CD4-positive, alpha-beta memory T cell (primary cell): ENCODE results near the gene POLDIP2. TPM values are rescaled to one million over a fixed set of nuclear protein-coding genes. Genes with fewer than 3 reads are reported as not detected.
A peak's percentile ranks its signal among the peaks of the same experiment; 100 is the strongest.

Experiments used
- CTCF ChIA-PET: fragments of 350-600 bp; sonication (Branson Sonifier 250); formaldehyde crosslinking; loops from one replicate; lab custom pipeline; 2021; ENCODE audit warnings: inconsistent platforms; ENCODE audit not compliant: partially characterized antibody; lab: Charles Lee
- POLR2A ChIA-PET: fragments of 350-600 bp; sonication (Branson Sonifier 250); formaldehyde crosslinking; loops from one replicate; lab custom pipeline; 2021; ENCODE audit not compliant: partially characterized antibody; lab: Charles Lee
- DNase-seq, 5 donors: peaks; one replicate each; pipeline versions ENCODE4 v3.0.0 to v3.0.0-alpha.2; 2020 to 2022; ENCODE audit warnings: mixed read lengths in 1 of 5
- H3K27ac ChIP-seq: one replicate; pipeline ENCODE4 v1.7.0; 2013; ENCODE audit warnings: low read depth, low read length
- H3K27me3 ChIP-seq: 2 replicates; pipeline ENCODE4 v1.7.0; 2013; ENCODE audit warnings: mild to moderate bottlenecking, low read length, moderate library complexity; ENCODE audit not compliant: insufficient read depth
- H3K36me3 ChIP-seq: 2 replicates; pipeline ENCODE4 v1.7.0; 2013; ENCODE audit warnings: mild to moderate bottlenecking, low read length, moderate library complexity; ENCODE audit not compliant: insufficient read depth
- H3K4me1 ChIP-seq: 2 replicates; pipeline ENCODE4 v1.7.0; 2013; ENCODE audit warnings: mild to moderate bottlenecking, low read length, moderate library complexity; ENCODE audit not compliant: insufficient read depth
- H3K4me3 ChIP-seq, 2 donors: one replicate each; pipeline ENCODE4 v1.7.0; 2013; ENCODE audit warnings: low read length in 2 of 2, mild to moderate bottlenecking in 1 of 2
- H3K9me3 ChIP-seq, 2 donors: one replicate each; pipeline ENCODE4 v1.7.0; 2013; ENCODE audit warnings: low read length in 2 of 2, control low read depth in 1 of 2; ENCODE audit not compliant: control insufficient read depth in 1 of 2
- H3K27ac Mint-ChIP-seq, 7 donors: one replicate each; pipeline ENCODE4 v1.8.0; 2020 to 2021; ENCODE audit warnings: mixed read lengths in 7 of 7, mild to moderate bottlenecking in 6 of 7, inconsistent platforms in 3 of 7, moderate library complexity in 3 of 7
- H3K27me3 Mint-ChIP-seq, 2 donors: one replicate each; pipeline ENCODE4 v1.8.0; 2020 to 2021; ENCODE audit warnings: mixed read lengths in 2 of 2
- H3K36me3 Mint-ChIP-seq, 2 donors: one replicate each; pipeline ENCODE4 v1.8.0; 2020 to 2021; ENCODE audit warnings: mixed read lengths in 2 of 2, inconsistent platforms in 1 of 2, mild to moderate bottlenecking in 1 of 2
- H3K4me1 Mint-ChIP-seq, 4 donors: one replicate each; pipeline ENCODE4 v1.8.0; 2020 to 2021; ENCODE audit warnings: mixed read lengths in 4 of 4, mild to moderate bottlenecking in 1 of 4
- H3K4me3 Mint-ChIP-seq, 8 donors: one replicate each; pipeline ENCODE4 v1.8.0; 2020 to 2021; ENCODE audit warnings: mixed read lengths in 8 of 8, mild to moderate bottlenecking in 7 of 8, moderate library complexity in 6 of 8, inconsistent platforms in 3 of 8
- H3K9me3 Mint-ChIP-seq, 8 donors: one replicate each; pipeline ENCODE4 v1.8.0; 2020 to 2021; ENCODE audit warnings: mixed read lengths in 8 of 8, mild to moderate bottlenecking in 5 of 8, inconsistent platforms in 3 of 8, moderate library complexity in 1 of 8
- intact Hi-C: fragments of 100-400 bp; cut with micrococcal nuclease; formaldehyde crosslinking; loops from one replicate; pipeline ENCODE4 v1.15.1; 2023
- polyA plus RNA-seq, 2 donors: library from polyadenylated mRNA; unstranded; fragments of 300-500 nt; fragmentation: Illumina TruSeq; gene quantifications; one replicate each; pipeline ENCODE4 v1.2.3, GENCODE V29; 2021
- total RNA-seq, 2 experiments: library from RNA; stranded (reverse); gene quantifications; one replicate each; pipeline ENCODE4 v1.2.3, GENCODE V29; 2021

The POLDIP2 gene
- total and polyA plus RNA-seq, 4 experiments from 2014 or later: 27.8 to 125 (median 48.3) TPM

GRCh38 chr17:28327709-28328108 is 29.6 kb downstream of the POLDIP2 start:
- Mint-ChIP-seq H3K4me1 (peaks cover 0 to 8% (median 4%) of the 10 kb centered on the region in 4 donors), H3K27me3 (no peaks in the 10 kb centered on the region), H3K4me3 (no peak overlapping the region), H3K36me3 (peaks cover 13 to 32% of the 10 kb centered on the region in 2 donors), H3K9me3 (no peaks in the 10 kb centered on the region), H3K27ac (peak overlapping the region in 1 of 7 donors; percentile 19)
- intact Hi-C loops: no loop called here
- H3K9me3 ChIP-seq: no peaks in the 10 kb centered on the region
- H3K4me3 ChIP-seq: no peak overlapping the region
- ChIA-PET CTCF (no interaction called here), POLR2A (no interaction called here)
- no peak for DNase-seq
- H3K27ac ChIP-seq: no peak overlapping the region
- no peaks in the 10 kb centered on the region for H3K27me3 ChIP-seq
- peaks cover 6% of the 10 kb centered on the region for H3K36me3 ChIP-seq
- no peaks in the 10 kb centered on the region for H3K4me1 ChIP-seq

- no peak overlapping the region for H3K4me3 ChIP-seq
- CTCF ChIA-PET: interaction anchor here (1.7 kb wide), 1 partner anchor 9 kb away, joined by 8 read pairs; the partner anchor contains the start of genes IFT20 and TNFAIP1
These were observed 30.2 kb downstream of the POLDIP2 start for GRCh38 chr17:28327031-28327607.

GRCh38 chr17:28326114-28326513 is 31.2 kb downstream of the POLDIP2 start:
- H3K36me3 ChIP-seq: peaks cover 6% of the 10 kb centered on the region
- no peak overlapping the region for H3K27ac Mint-ChIP-seq
- POLR2A ChIA-PET: no interaction called here
- no peak overlapping the region for H3K27ac ChIP-seq
- H3K4me1 ChIP-seq: no peaks in the 10 kb centered on the region
- intact Hi-C loops: no loop called here
- no peak for DNase-seq
- peaks cover 10 to 21% of the 10 kb centered on the region in 2 donors for H3K36me3 Mint-ChIP-seq
- H3K4me3 Mint-ChIP-seq: no peak overlapping the region
- no peak overlapping the region for H3K4me3 ChIP-seq
- no peaks in the 10 kb centered on the region for H3K27me3 Mint-ChIP-seq
- no peaks in the 10 kb centered on the region for H3K27me3 ChIP-seq
- CTCF ChIA-PET: interaction anchor here (1.2 to 1.7 kb wide), 2 partner anchors 8 to 10 kb away, joined by 3 to 8 read pairs; partner anchors contain the start of genes IFT20 and TNFAIP1
- no peaks in the 10 kb centered on the region for H3K4me1 Mint-ChIP-seq
- H3K9me3 Mint-ChIP-seq: no peaks in the 10 kb centered on the region
- no peaks in the 10 kb centered on the region for H3K9me3 ChIP-seq

More at GRCh38 chr17:28327031-28327607, 30.2 kb downstream of the POLDIP2 start:
- H3K36me3 ChIP-seq: peaks cover 6% of the 10 kb centered on the region
- H3K9me3 ChIP-seq: no peaks in the 10 kb centered on the region
- intact Hi-C loops: no loop called here
- no peak overlapping the region for H3K27ac ChIP-seq
- Mint-ChIP-seq H3K4me3 (no peak overlapping the region), H3K36me3 (peaks cover 13 to 31% of the 10 kb centered on the region in 2 donors), H3K27ac (no peak overlapping the region), H3K9me3 (no peaks in the 10 kb centered on the region), H3K27me3 (no peaks in the 10 kb centered on the region), H3K4me1 (peaks cover 0 to 2% (median under 1%) of the 10 kb centered on the region in 4 donors)
- POLR2A ChIA-PET: no interaction called here
- no peaks in the 10 kb centered on the region for H3K4me1 ChIP-seq
- H3K27me3 ChIP-seq: no peaks in the 10 kb centered on the region
- no peak for DNase-seq

GRCh38 chr17:28325211-28325610 is 32.1 kb downstream of the POLDIP2 start:
- Histone ChIP-seq H3K4me1 (peaks cover 2% of the 10 kb centered on the region), H3K4me3 (no peak overlapping the region), H3K36me3 (peaks cover 6% of the 10 kb centered on the region), H3K27ac (no peak overlapping the region), H3K27me3 (no peaks in the 10 kb centered on the region), H3K9me3 (no peaks in the 10 kb centered on the region)
- Mint-ChIP-seq H3K27ac (peak overlapping the region in 1 of 7 donors; percentile 48), H3K4me1 (peaks cover 3% of the 10 kb centered on the region in 4 donors), H3K4me3 (no peak overlapping the region), H3K27me3 (no peaks in the 10 kb centered on the region), H3K36me3 (peaks cover 10 to 19% of the 10 kb centered on the region in 2 donors), H3K9me3 (no peaks in the 10 kb centered on the region)
- CTCF ChIA-PET: interaction anchor here (1.2 to 1.7 kb wide), 2 partner anchors 9 to 10 kb away, joined by 3 to 8 read pairs; partner anchors contain the start of genes IFT20 and TNFAIP1
- intact Hi-C loops: no loop called here
- DNase-seq: no peak
- POLR2A ChIA-PET: interaction anchor here (1.2 kb wide), 1 partner anchor 32 kb away, joined by 3 read pairs; the partner anchor contains the start of gene POLDIP2

GRCh38 chr17:28324781-28325180 is 32.5 kb downstream of the POLDIP2 start:
- Mint-ChIP-seq H3K9me3 (no peaks in the 10 kb centered on the region), H3K4me1 (peaks cover 6 to 8% (median 7%) of the 10 kb centered on the region in 4 donors), H3K27ac (peak overlapping the region in 1 of 7 donors; percentile 48), H3K27me3 (no peaks in the 10 kb centered on the region), H3K36me3 (peaks cover 10 to 19% of the 10 kb centered on the region in 2 donors), H3K4me3 (no peak overlapping the region)
- Histone ChIP-seq H3K36me3 (peaks cover 6% of the 10 kb centered on the region), H3K4me1 (peaks cover 6% of the 10 kb centered on the region), H3K27me3 (no peaks in the 10 kb centered on the region), H3K9me3 (no peaks in the 10 kb centered on the region), H3K4me3 (no peak overlapping the region), H3K27ac (no peak overlapping the region)
- ChIA-PET POLR2A (interaction anchor here (1.2 kb wide), 1 partner anchor 33 kb away, joined by 3 read pairs; the partner anchor contains the start of gene POLDIP2), CTCF (no interaction called here)
- no peak for DNase-seq
- intact Hi-C loops: no loop called here

- Mint-ChIP-seq H3K36me3 (peaks cover 10 to 18% of the 10 kb centered on the region in 2 donors), H3K27me3 (no peaks in the 10 kb centered on the region), H3K9me3 (no peaks in the 10 kb centered on the region), H3K4me3 (no peak overlapping the region), H3K4me1 (peaks cover 9 to 12% (median 11%) of the 10 kb centered on the region in 4 donors), H3K27ac (no peak overlapping the region)
- ChIA-PET CTCF (no interaction called here), POLR2A (no interaction called here)
- intact Hi-C loops: no loop called here
- Histone ChIP-seq H3K4me1 (peaks cover 11% of the 10 kb centered on the region), H3K27me3 (no peaks in the 10 kb centered on the region), H3K9me3 (no peaks in the 10 kb centered on the region), H3K4me3 (no peak overlapping the region), H3K36me3 (peaks cover 6% of the 10 kb centered on the region), H3K27ac (no peak overlapping the region)
- no peak for DNase-seq
These were observed 33.0 kb downstream of the POLDIP2 start for GRCh38 chr17:28324267-28324745.
